LNCaP clone FGC (cell line): ENCODE measurements around the gene SPATA16.

ENCODE experiments used
- DNase-seq: peaks from one replicate; pipeline ENCODE4 v3.0.0-alpha.2; 2011; ENCODE audit warnings: low read depth
- H3K4me3 ChIP-seq: 2 replicates; pipeline ENCODE4 v1.5.1; 2011; ENCODE audit warnings: mild to moderate bottlenecking, low read depth, low read length, control low read depth
- CTCF ChIP-seq: IDR thresholded peaks from 2 replicates; pipeline ENCODE4 v1.5.1; 2012; ENCODE audit warnings: mild to moderate bottlenecking; ENCODE audit not compliant: control insufficient read depth, insufficient read depth; ENCODE audit errors: extremely low read depth

SPATA16 gene

GRCh38 chr3:173007079-173007723, 133.8 kb downstream of the SPATA16 start:
- no peak for DNase-seq
- no peak overlapping the region for H3K4me3 ChIP-seq
- TF ChIP-seq CTCF: no peak

- no peak for DNase-seq
- H3K4me3 ChIP-seq: no peak overlapping the region
- TF ChIP-seq CTCF: no peak
Measured at GRCh38 chr3:173006006-173006405, 135.0 kb downstream of the SPATA16 start.

GRCh38 chr3:173004681-173005080, 136.4 kb downstream of the SPATA16 start:
- no peak for TF ChIP-seq CTCF
- DNase-seq: no peak
- H3K4me3 ChIP-seq: no peak overlapping the region

- H3K4me3 ChIP-seq: no peak overlapping the region
- no peak for TF ChIP-seq CTCF
- DNase-seq: no peak
Measured at GRCh38 chr3:173003956-173004355, 137.1 kb downstream of the SPATA16 start.

- no peak for DNase-seq
- no peak for TF ChIP-seq CTCF
- no peak overlapping the region for H3K4me3 ChIP-seq
Measured at GRCh38 chr3:173003471-173003870, 137.6 kb downstream of the SPATA16 start.

GRCh38 chr3:173001622-173002021, 139.4 kb downstream of the SPATA16 start:
- no peak for TF ChIP-seq CTCF
- H3K4me3 ChIP-seq: no peak overlapping the region
- no peak for DNase-seq

- DNase-seq: no peak
- H3K4me3 ChIP-seq: no peak overlapping the region
- TF ChIP-seq CTCF: no peak
Measured at GRCh38 chr3:173000553-173000952, 140.5 kb downstream of the SPATA16 start.
